Ovary (tissue), 3 donors: ENCODE results near the gene TRAF5.

Experiments used
- EP300 ChIP-seq: sonication (generic); formaldehyde crosslinking; IDR thresholded peaks from one replicate; pipeline ENCODE4 v1.6.1; 2017; ENCODE audit warnings: antibody characterized with exemption
- POLR2A ChIP-seq: fragments of 450-650 bp; IDR thresholded peaks from one replicate; pipeline ENCODE4 v1.6.1; 2017; ENCODE audit warnings: antibody characterized with exemption, mild to moderate bottlenecking, moderate library complexity
- TF ChIP-seq, protein P1 (sequence below), 3 donors: fragments of 450-650 bp in 2 of 3; fragments of 200-600 bp in 1 of 3; IDR thresholded peaks; one replicate each; pipeline versions ENCODE4 v1.5.1 to v1.8.0; 2016 to 2022; ENCODE audit warnings: antibody characterized with exemption in 3 of 3, mild to moderate bottlenecking in 1 of 3
- donor health status: DM: no; HTN: no; CAD: no.

DNA sequence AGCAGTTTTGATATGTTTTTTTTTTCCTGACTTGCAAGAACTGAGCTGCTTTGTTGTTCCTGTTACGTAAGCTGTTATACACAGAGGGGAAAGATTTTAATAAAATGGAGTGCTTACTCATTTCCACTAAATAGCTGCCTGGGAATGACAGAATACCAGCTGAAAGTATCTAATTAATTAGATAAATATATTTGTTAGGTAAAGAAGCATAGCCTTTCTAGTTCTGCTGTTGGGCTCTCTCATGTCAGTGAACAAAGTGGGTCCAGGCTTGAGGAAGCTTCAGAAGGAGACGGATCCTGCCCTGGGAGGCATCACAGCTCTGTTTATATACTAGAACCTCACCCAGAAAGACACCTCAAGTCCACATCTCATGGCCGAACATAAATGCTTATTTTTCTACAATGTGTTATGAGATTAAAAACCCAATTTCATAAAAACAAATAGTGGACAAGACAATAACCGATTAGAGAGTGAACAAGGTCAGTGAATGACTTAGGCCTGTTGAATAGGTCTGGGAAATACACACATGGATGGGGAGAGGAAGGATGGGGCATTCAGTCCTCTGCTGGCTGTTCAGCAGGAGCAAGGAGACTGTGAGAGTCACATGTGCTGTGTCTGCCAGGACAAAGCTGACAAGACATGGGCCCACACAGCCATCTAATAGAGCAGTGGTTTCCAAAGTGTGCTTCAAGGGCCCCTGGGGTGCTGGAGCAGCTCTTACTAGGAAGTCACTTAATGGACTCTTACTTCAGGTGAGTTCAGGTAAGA is 20.6 kb downstream of the TRAF5 start:
- TF ChIP-seq EP300 (no peak), POLR2A (no peak)
- TF ChIP-seq, protein P1, sequence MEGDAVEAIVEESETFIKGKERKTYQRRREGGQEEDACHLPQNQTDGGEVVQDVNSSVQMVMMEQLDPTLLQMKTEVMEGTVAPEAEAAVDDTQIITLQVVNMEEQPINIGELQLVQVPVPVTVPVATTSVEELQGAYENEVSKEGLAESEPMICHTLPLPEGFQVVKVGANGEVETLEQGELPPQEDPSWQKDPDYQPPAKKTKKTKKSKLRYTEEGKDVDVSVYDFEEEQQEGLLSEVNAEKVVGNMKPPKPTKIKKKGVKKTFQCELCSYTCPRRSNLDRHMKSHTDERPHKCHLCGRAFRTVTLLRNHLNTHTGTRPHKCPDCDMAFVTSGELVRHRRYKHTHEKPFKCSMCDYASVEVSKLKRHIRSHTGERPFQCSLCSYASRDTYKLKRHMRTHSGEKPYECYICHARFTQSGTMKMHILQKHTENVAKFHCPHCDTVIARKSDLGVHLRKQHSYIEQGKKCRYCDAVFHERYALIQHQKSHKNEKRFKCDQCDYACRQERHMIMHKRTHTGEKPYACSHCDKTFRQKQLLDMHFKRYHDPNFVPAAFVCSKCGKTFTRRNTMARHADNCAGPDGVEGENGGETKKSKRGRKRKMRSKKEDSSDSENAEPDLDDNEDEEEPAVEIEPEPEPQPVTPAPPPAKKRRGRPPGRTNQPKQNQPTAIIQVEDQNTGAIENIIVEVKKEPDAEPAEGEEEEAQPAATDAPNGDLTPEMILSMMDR (IDR thresholded peaks at IDR 0.05), result no peak
